K562 (cell line): Measurements from ENCODE around the gene R3HDM1. TPM values are rescaled to one million over a fixed set of nuclear protein-coding genes. Genes with fewer than 3 reads are reported as not detected.

Experiments used
- HNRNPL ChIP-seq: fragments of 200-400 bp; formaldehyde crosslinking; IDR thresholded peaks from 2 replicates; pipeline ENCODE4 v1.6.1; 2017; ENCODE audit warnings: low read depth, mild to moderate bottlenecking, low read length
- JUN ChIP-seq, 2 experiments: sonication (generic) in 1 of 2; formaldehyde crosslinking in 1 of 2; IDR thresholded peaks; 2 replicates each; pipeline versions ENCODE4 v1.6.1 to v1.8.0; 2012 to 2022; ENCODE audit warnings: borderline replicate concordance in 2 of 2, mild to moderate bottlenecking in 2 of 2, improper control_type of control experiment in 1 of 2, low read depth in 1 of 2, low read length in 1 of 2, missing genetic modification reagents in 1 of 2
- NR2F6 ChIP-seq: fragments of 450-650 bp; formaldehyde crosslinking; IDR thresholded peaks from 2 replicates; pipeline ENCODE4 v1.4.0; 2020; ENCODE audit warnings: mild to moderate bottlenecking
- POLR2AphosphoS2 ChIP-seq: IDR thresholded peaks from 2 replicates; pipeline ENCODE4 v1.6.1; 2012; ENCODE audit warnings: low read length, improper control_type of control experiment
- RAD21 ChIP-seq, 2 experiments: fragments of 250-450 bp in 1 of 2; fragments of 450-650 bp in 1 of 2; sonication (Bioruptor Pico) in 1 of 2; formaldehyde crosslinking in 1 of 2; IDR thresholded peaks in 1 of 2; conservative IDR thresholded peaks in 1 of 2; 2 replicates each; pipeline versions ENCODE4 v1.4.0 to v1.8.0; 2020 to 2022; ENCODE audit warnings: mild to moderate bottlenecking in 2 of 2, moderate library complexity in 1 of 2
- RHOXF2B ChIP-seq: fragments of 250-450 bp; sonication (Bioruptor Pico); conservative IDR thresholded peaks from 2 replicates; pipeline ENCODE4 v1.5.1; 2021
- SETDB1 ChIP-seq: IDR thresholded peaks from one replicate; pipeline ENCODE4 v1.6.1; 2012; ENCODE audit warnings: low read length, control low read depth, inconsistent platforms
- TFAM ChIP-seq: fragments of 250-450 bp; sonication (Bioruptor Pico); conservative IDR thresholded peaks from 2 replicates; pipeline ENCODE4 v1.5.0; 2021; ENCODE audit warnings: mild to moderate bottlenecking, moderate library complexity
- ZC3H4 ChIP-seq: sonication (generic); formaldehyde crosslinking; IDR thresholded peaks from 2 replicates; pipeline ENCODE4 v1.9.0; 2021; ENCODE audit warnings: missing genetic modification reagents, borderline replicate concordance
- ZNF184 ChIP-seq: sonication (generic); formaldehyde crosslinking; IDR thresholded peaks from 2 replicates; pipeline ENCODE4 v1.5.0; 2020; ENCODE audit warnings: missing genetic modification reagents
- ZNF282 ChIP-seq: sonication (generic); formaldehyde crosslinking; IDR thresholded peaks from 2 replicates; pipeline ENCODE4 v1.8.1; 2023; ENCODE audit warnings: missing genetic modification reagents
- ZNF41 ChIP-seq: fragments of 250-450 bp; sonication (Bioruptor Pico); conservative IDR thresholded peaks from 2 replicates; pipeline ENCODE4 v1.4.0; 2020; ENCODE audit warnings: mild to moderate bottlenecking
- polyA plus RNA-seq, 8 experiments: library from polyadenylated mRNA; depleted of rRNA in 4 of 8; stranded (reverse) in 5 of 8; unstranded in 3 of 8; fragments of >200 nt; fragmentation: Nextera tagmentation in 2 of 8; fragmentation: Illumina TruSeq in 1 of 8; extraction: Ambion mirVana in 2 of 8; extraction: Trizol in 1 of 8; gene quantifications; 2 replicates each; pipeline versions ENCODE4 v1.2.1 to v1.2.3, GENCODE V29; 2011 to 2014; ENCODE audit warnings: inconsistent platforms in 1 of 8, missing spikeins in 1 of 8
- total RNA-seq, 7 experiments: library from RNA; depleted of rRNA in 6 of 7; stranded (reverse); fragments of >200 nt in 6 of 7; fragmentation: Illumina TruSeq in 2 of 7; extraction: Trizol in 2 of 7; gene quantifications; 2 replicates each; pipeline versions ENCODE4 v1.2.1 to v1.2.3, GENCODE V29; 2011 to 2021; ENCODE audit warnings: low replicate concordance in 1 of 7
- TF ChIP-seq, protein P1 (sequence below): fragments of 450-650 bp; IDR thresholded peaks from 2 replicates; pipeline ENCODE4 v1.7.1; 2018; ENCODE audit warnings: mild to moderate bottlenecking, low read depth; ENCODE audit not compliant: partially characterized antibody
- TF ChIP-seq, protein P2 (sequence below): fragments of 250-450 bp; sonication (Bioruptor Pico); IDR thresholded peaks from 2 replicates; pipeline ENCODE4 v1.8.0; 2022; ENCODE audit warnings: moderate library complexity, mild to moderate bottlenecking, inconsistent platforms
- TF ChIP-seq, protein P3 (sequence below), 2 experiments: IDR thresholded peaks; 2 replicates each; pipeline ENCODE4 v1.6.1; 2012; ENCODE audit warnings: improper control_type of control experiment in 2 of 2, low read depth in 2 of 2, low read length in 2 of 2, borderline replicate concordance in 1 of 2
- TF ChIP-seq, protein P4 (sequence below), 2 experiments: IDR thresholded peaks in 1 of 2; conservative IDR thresholded peaks in 1 of 2; 2 replicates each; pipeline ENCODE4 v1.6.1; 2016; ENCODE audit warnings: low read depth in 2 of 2, mild to moderate bottlenecking in 1 of 2, missing compliant biosample characterization in 1 of 2, missing genetic modification characterization in 1 of 2, moderate library complexity in 1 of 2

The R3HDM1 gene
- total and polyA plus RNA-seq, 9 of the 15 experiments (the other 6 are each of a cell fraction or from before 2014, with no cell fraction given): 12.4 to 89.4 (median 31.0) TPM

DNA sequence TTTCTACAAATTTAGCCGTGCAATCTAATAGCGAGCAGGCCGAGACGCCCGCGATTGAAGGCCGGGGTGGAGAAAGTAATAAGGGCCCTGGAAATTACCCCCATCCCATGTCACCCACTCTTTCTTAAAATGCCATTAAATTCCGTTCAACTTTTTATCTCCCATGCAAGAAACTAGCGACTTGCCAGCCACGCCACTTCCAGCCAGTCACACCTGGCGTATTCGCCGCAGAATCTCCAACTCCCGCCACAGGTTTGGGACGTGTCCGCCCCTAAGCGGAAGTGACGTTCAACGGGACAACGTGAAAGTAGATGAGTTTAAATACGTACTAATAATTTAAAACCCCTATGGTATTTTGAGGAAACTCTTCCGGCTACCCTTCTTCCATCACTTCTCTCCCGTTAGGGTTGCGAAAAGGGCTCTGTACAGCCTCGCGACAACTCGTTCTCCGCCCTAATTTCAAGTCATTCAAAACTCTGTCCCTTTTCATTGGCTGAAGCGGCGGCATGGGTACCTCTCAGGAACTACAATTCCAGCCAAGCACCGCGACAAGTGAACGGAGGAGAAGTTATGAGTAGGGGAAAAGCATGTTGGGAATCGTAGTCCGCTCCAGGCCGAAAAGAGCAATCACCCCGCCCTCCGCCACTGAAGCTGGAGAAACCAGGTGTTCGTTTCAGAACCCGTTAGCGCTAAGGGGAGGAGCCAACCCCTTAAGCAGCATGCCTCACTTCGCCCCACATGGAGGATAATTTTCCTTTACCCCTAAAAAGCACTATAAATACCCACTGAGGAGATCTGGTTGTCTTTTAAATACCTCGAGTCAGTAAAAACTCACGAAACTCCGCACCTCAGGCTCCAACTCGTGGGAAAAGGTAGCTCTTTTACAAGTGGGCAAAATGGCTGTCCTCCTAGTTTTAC is 712 bp upstream of the R3HDM1 start, which contains the start of gene ZRANB3 (continued):
- TF ChIP-seq, protein P1, sequence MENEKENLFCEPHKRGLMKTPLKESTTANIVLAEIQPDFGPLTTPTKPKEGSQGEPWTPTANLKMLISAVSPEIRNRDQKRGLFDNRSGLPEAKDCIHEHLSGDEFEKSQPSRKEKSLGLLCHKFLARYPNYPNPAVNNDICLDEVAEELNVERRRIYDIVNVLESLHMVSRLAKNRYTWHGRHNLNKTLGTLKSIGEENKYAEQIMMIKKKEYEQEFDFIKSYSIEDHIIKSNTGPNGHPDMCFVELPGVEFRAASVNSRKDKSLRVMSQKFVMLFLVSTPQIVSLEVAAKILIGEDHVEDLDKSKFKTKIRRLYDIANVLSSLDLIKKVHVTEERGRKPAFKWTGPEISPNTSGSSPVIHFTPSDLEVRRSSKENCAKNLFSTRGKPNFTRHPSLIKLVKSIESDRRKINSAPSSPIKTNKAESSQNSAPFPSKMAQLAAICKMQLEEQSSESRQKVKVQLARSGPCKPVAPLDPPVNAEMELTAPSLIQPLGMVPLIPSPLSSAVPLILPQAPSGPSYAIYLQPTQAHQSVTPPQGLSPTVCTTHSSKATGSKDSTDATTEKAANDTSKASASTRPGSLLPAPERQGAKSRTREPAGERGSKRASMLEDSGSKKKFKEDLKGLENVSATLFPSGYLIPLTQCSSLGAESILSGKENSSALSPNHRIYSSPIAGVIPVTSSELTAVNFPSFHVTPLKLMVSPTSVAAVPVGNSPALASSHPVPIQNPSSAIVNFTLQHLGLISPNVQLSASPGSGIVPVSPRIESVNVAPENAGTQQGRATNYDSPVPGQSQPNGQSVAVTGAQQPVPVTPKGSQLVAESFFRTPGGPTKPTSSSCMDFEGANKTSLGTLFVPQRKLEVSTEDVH: peak; percentile 97
- TF ChIP-seq JUN (IDR thresholded peaks at IDR 0.05; ENCODE audit: borderline replicate concordance, low read depth, low read length): no peak
- no peak for TF ChIP-seq JUN (CRISPR knock-in tag; IDR thresholded peaks at IDR 0.05; ENCODE audit: borderline replicate concordance)
- TF ChIP-seq, protein P2, sequence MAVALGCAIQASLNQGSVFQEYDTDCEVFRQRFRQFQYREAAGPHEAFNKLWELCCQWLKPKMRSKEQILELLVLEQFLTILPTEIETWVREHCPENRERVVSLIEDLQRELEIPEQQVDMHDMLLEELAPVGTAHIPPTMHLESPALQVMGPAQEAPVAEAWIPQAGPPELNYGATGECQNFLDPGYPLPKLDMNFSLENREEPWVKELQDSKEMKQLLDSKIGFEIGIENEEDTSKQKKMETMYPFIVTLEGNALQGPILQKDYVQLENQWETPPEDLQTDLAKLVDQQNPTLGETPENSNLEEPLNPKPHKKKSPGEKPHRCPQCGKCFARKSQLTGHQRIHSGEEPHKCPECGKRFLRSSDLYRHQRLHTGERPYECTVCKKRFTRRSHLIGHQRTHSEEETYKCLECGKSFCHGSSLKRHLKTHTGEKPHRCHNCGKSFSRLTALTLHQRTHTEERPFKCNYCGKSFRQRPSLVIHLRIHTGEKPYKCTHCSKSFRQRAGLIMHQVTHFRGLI (CRISPR knock-in tag): no peak
- TF ChIP-seq, protein P3, sequence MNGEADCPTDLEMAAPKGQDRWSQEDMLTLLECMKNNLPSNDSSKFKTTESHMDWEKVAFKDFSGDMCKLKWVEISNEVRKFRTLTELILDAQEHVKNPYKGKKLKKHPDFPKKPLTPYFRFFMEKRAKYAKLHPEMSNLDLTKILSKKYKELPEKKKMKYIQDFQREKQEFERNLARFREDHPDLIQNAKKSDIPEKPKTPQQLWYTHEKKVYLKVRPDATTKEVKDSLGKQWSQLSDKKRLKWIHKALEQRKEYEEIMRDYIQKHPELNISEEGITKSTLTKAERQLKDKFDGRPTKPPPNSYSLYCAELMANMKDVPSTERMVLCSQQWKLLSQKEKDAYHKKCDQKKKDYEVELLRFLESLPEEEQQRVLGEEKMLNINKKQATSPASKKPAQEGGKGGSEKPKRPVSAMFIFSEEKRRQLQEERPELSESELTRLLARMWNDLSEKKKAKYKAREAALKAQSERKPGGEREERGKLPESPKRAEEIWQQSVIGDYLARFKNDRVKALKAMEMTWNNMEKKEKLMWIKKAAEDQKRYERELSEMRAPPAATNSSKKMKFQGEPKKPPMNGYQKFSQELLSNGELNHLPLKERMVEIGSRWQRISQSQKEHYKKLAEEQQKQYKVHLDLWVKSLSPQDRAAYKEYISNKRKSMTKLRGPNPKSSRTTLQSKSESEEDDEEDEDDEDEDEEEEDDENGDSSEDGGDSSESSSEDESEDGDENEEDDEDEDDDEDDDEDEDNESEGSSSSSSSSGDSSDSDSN (IDR thresholded peaks at IDR 0.05; ENCODE audit: borderline replicate concordance in 1 of 2, low read depth in 2 of 2, low read length in 2 of 2): 0 out of 4 replicates have a peak, but pooled peaks of 1 of the 2 experiments have one; percentile 16
- TF ChIP-seq SETDB1: no peak
- no peak for TF ChIP-seq ZNF184 (CRISPR knock-in tag)
- no peak for TF ChIP-seq ZNF41 (CRISPR knock-in tag)
- no peak for TF ChIP-seq RHOXF2B (CRISPR knock-in tag)
- TF ChIP-seq, protein P4, sequence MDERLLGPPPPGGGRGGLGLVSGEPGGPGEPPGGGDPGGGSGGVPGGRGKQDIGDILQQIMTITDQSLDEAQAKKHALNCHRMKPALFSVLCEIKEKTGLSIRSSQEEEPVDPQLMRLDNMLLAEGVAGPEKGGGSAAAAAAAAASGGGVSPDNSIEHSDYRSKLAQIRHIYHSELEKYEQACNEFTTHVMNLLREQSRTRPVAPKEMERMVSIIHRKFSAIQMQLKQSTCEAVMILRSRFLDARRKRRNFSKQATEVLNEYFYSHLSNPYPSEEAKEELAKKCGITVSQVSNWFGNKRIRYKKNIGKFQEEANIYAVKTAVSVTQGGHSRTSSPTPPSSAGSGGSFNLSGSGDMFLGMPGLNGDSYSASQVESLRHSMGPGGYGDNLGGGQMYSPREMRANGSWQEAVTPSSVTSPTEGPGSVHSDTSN (CRISPR knock-in tag; IDR thresholded peaks at IDR 0.05; ENCODE audit: low read depth): no peak
- TF ChIP-seq, protein P4 (tag; conservative IDR thresholded peaks at IDR 0.05; ENCODE audit: low read depth): no peak
- TF ChIP-seq ZC3H4 (CRISPR knock-in tag): no peak
- TF ChIP-seq NR2F6 (CRISPR knock-in tag): no peak
- TF ChIP-seq HNRNPL: no peak
- no peak for TF ChIP-seq POLR2AphosphoS2
- TF ChIP-seq RAD21 (CRISPR knock-in tag; conservative IDR thresholded peaks at IDR 0.05 in 1 of 2, IDR thresholded peaks at IDR 0.05 in 1 of 2): no peak
- TF ChIP-seq ZNF282 (CRISPR knock-in tag): no peak
- TF ChIP-seq TFAM (CRISPR knock-in tag): no peak
